A549 (cell line): Measurements from ENCODE around the gene CHEK1.

ENCODE experiments used
- EP300 ChIP-seq, 2 experiments: fragments of >200 bp; sonication (Bioruptor Twin); formaldehyde crosslinking; IDR thresholded peaks; 2 replicates in 1 of 2; 3 replicates in 1 of 2; pipeline ENCODE4 v1.6.1; 2016 to 2017
- JUN ChIP-seq, 2 experiments: fragments of >200 bp; sonication (Bioruptor Twin); formaldehyde crosslinking; IDR thresholded peaks; 2 replicates in 1 of 2; 3 replicates in 1 of 2; pipeline ENCODE4 v1.6.1; 2016 to 2017
- NFE2L2 ChIP-seq: fragments of 150-350 bp; conservative IDR thresholded peaks from 2 replicates; pipeline ENCODE4 v1.6.1; 2014; ENCODE audit warnings: low read length
- POLR2A ChIP-seq: IDR thresholded peaks from 2 replicates; pipeline ENCODE4 v1.6.1; 2012; ENCODE audit warnings: mild to moderate bottlenecking, low read length
- RAD21 ChIP-seq, 2 experiments: fragments of >200 bp in 1 of 2; sonication (Bioruptor Twin) in 1 of 2; formaldehyde crosslinking in 1 of 2; IDR thresholded peaks in 1 of 2; conservative IDR thresholded peaks in 1 of 2; 2 replicates in 1 of 2; 3 replicates in 1 of 2; pipeline ENCODE4 v1.6.1; 2012 to 2018; ENCODE audit warnings: inconsistent platforms in 1 of 2
- RCOR1 ChIP-seq: fragments of 150-350 bp; IDR thresholded peaks from 2 replicates; pipeline ENCODE4 v1.6.1; 2014; ENCODE audit warnings: antibody characterized with exemption, low read length, low read depth
- SMC3 ChIP-seq: fragments of >200 bp; sonication (Bioruptor Twin); formaldehyde crosslinking; IDR thresholded peaks from 3 replicates; pipeline ENCODE4 v1.6.1; 2018; ENCODE audit warnings: inconsistent platforms
- ZFP36 ChIP-seq: fragments of 450-650 bp; IDR thresholded peaks from 2 replicates; pipeline ENCODE4 v1.6.1; 2014; ENCODE audit warnings: borderline replicate concordance; ENCODE audit not compliant: partially characterized antibody
- TF ChIP-seq, protein P1 (sequence below): fragments of >200 bp; sonication (Bioruptor Twin); formaldehyde crosslinking; IDR thresholded peaks from 3 replicates; pipeline ENCODE4 v1.5.1; 2016
- TF ChIP-seq, protein P2 (sequence below): fragments of 200-600 bp; sonication (generic); IDR thresholded peaks from 2 replicates; pipeline ENCODE4 v1.6.1; 2016; ENCODE audit warnings: antibody characterized with exemption, mild to moderate bottlenecking, moderate library complexity

DNA sequence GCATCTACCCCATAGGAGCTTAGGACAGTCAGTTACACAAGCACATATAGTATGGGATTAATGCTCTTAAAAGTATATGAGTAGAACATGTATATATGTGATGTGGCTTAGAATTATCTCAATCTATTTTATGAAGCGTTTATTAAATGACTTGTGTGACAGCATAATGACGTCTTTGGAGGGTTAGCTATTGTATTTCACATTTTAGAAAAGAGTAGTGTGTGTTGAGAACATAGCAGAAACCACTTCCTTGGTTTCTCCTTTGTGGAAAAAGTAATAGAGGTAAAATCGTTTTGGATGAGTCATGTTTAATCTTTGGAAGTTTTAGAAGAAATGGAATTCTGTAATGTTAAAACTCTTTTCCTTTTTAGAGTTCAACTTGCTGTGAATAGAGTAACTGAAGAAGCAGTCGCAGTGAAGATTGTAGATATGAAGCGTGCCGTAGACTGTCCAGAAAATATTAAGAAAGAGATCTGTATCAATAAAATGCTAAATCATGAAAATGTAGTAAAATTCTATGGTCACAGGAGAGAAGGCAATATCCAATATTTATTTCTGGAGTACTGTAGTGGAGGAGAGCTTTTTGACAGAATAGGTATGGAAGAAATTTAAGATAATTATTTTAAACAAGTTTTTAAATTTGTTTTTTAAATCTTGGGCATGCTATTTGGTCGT, 2.4 kb downstream of the CHEK1 start:
- no peak for TF ChIP-seq EP300 (IDR thresholded peaks at IDR 0.05)
- TF ChIP-seq, protein P1, sequence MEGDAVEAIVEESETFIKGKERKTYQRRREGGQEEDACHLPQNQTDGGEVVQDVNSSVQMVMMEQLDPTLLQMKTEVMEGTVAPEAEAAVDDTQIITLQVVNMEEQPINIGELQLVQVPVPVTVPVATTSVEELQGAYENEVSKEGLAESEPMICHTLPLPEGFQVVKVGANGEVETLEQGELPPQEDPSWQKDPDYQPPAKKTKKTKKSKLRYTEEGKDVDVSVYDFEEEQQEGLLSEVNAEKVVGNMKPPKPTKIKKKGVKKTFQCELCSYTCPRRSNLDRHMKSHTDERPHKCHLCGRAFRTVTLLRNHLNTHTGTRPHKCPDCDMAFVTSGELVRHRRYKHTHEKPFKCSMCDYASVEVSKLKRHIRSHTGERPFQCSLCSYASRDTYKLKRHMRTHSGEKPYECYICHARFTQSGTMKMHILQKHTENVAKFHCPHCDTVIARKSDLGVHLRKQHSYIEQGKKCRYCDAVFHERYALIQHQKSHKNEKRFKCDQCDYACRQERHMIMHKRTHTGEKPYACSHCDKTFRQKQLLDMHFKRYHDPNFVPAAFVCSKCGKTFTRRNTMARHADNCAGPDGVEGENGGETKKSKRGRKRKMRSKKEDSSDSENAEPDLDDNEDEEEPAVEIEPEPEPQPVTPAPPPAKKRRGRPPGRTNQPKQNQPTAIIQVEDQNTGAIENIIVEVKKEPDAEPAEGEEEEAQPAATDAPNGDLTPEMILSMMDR, result no peak
- TF ChIP-seq JUN (IDR thresholded peaks at IDR 0.05), result no peak
- TF ChIP-seq, protein P2, sequence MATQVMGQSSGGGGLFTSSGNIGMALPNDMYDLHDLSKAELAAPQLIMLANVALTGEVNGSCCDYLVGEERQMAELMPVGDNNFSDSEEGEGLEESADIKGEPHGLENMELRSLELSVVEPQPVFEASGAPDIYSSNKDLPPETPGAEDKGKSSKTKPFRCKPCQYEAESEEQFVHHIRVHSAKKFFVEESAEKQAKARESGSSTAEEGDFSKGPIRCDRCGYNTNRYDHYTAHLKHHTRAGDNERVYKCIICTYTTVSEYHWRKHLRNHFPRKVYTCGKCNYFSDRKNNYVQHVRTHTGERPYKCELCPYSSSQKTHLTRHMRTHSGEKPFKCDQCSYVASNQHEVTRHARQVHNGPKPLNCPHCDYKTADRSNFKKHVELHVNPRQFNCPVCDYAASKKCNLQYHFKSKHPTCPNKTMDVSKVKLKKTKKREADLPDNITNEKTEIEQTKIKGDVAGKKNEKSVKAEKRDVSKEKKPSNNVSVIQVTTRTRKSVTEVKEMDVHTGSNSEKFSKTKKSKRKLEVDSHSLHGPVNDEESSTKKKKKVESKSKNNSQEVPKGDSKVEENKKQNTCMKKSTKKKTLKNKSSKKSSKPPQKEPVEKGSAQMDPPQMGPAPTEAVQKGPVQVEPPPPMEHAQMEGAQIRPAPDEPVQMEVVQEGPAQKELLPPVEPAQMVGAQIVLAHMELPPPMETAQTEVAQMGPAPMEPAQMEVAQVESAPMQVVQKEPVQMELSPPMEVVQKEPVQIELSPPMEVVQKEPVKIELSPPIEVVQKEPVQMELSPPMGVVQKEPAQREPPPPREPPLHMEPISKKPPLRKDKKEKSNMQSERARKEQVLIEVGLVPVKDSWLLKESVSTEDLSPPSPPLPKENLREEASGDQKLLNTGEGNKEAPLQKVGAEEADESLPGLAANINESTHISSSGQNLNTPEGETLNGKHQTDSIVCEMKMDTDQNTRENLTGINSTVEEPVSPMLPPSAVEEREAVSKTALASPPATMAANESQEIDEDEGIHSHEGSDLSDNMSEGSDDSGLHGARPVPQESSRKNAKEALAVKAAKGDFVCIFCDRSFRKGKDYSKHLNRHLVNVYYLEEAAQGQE, result no peak
- no peak for TF ChIP-seq ZFP36
- TF ChIP-seq NFE2L2, result no peak
- TF ChIP-seq POLR2A, result no peak
- TF ChIP-seq RAD21 (conservative IDR thresholded peaks at IDR 0.05 in 1 of 2, IDR thresholded peaks at IDR 0.05 in 1 of 2), result no peak
- TF ChIP-seq SMC3, result no peak
- no peak for TF ChIP-seq RCOR1
